ENCODE data around the gene LZTS2. TPM values are rescaled to one million over a fixed set of nuclear protein-coding genes. Genes with fewer than 3 reads are reported as not detected.

The LZTS2 gene
- polyA plus RNA-seq, 1 of the 3 experiments (the other 2 are of a cell fraction) = 50.6 TPM

DNA sequence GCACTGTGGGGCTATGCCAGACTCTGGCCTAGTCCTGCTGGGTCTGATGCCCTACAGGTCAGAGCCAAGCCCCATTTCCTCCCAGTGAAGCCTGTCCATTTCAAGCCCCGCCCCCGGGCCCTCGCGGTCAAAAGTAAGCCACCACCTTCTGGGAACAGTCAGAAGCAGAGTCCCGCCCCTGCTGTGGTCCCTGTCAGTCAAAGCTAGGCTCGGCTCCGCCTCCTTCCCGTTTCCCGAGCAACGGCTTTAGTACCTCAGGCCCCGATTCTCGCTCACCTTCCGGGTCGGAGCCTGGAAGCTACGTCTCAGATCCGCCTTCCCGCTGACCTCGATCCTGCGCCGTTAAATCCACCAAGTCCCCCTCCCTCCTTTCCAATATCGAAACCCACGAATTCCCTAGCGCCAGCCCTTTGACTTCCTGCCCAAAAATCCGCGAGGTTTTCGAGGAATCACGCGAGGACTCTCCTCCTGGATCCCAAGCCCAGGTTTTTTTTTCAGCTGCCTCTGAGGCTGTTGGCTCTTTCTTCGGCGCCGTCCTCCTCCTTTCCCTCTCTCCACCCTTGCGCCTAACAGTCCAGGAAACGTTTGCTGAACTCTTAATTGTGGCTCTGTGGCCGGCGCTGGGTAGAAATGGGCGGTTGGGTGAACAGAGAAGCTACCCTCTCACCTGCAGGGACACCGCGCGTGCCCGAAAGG, 43.2 kb downstream of the LZTS2 start:
- 8% methylated on average over 32 of the region's 40 CpGs for WGBS (ENCODE audit: low lambda C conversion rate)
- Histone ChIP-seq H3K79me2 (ENCODE audit: insufficient read depth) (peaks cover 6% of the 10 kb centered on the region; the same call in 1 of the 2 replicates), H3K27me3 (ENCODE audit: insufficient read depth) (no peaks in the 10 kb centered on the region)
- TF ChIP-seq FOXJ3 (CRISPR knock-in tag; IDR thresholded peaks at IDR 0.05) (no peak), MXI1 (IDR thresholded peaks at IDR 0.05; ENCODE audit: low read depth, low read length) (0 out of 2 replicates have a peak, but pooled peaks have one; percentile 52), RXRA (IDR thresholded peaks at IDR 0.05; ENCODE audit: borderline replicate concordance, low read depth) (no peak), EZH2phosphoT487 (IDR thresholded peaks at IDR 0.05; ENCODE audit: borderline replicate concordance, low read depth) (no peak), FOXM1 (IDR thresholded peaks at IDR 0.05; ENCODE audit: low read depth) (no peak), TCF12 (IDR thresholded peaks at IDR 0.05) (no peak), RCOR1 (IDR thresholded peaks at IDR 0.05; ENCODE audit: low read length) (no peak), GABPA (IDR thresholded peaks at IDR 0.05; ENCODE audit: low read depth) (peak; percentile 69), RFX5 (IDR thresholded peaks at IDR 0.05; ENCODE audit: low read length) (no peak), POLR2AphosphoS5 (IDR thresholded peaks at IDR 0.05; ENCODE audit: low read depth, low read length) (peak; percentile 93), YY1 (IDR thresholded peaks at IDR 0.05; ENCODE audit: low read depth) (0 out of 2 replicates have a peak, but pooled peaks have one; percentile 25), NFIC (IDR thresholded peaks at IDR 0.05; ENCODE audit: borderline replicate concordance) (no peak), GATA2 (CRISPR knock-in tag; IDR thresholded peaks at IDR 0.05) (no peak), SMC3 (IDR thresholded peaks at IDR 0.05; ENCODE audit: low read depth, low read length) (0 out of 2 replicates have a peak, but pooled peaks have one; percentile 3), EP300 (IDR thresholded peaks at IDR 0.05; ENCODE audit: borderline replicate concordance in 1 of 2, low read depth in 1 of 2, low read length in 1 of 2) (no peak)
- TF ChIP-seq, protein P1, sequence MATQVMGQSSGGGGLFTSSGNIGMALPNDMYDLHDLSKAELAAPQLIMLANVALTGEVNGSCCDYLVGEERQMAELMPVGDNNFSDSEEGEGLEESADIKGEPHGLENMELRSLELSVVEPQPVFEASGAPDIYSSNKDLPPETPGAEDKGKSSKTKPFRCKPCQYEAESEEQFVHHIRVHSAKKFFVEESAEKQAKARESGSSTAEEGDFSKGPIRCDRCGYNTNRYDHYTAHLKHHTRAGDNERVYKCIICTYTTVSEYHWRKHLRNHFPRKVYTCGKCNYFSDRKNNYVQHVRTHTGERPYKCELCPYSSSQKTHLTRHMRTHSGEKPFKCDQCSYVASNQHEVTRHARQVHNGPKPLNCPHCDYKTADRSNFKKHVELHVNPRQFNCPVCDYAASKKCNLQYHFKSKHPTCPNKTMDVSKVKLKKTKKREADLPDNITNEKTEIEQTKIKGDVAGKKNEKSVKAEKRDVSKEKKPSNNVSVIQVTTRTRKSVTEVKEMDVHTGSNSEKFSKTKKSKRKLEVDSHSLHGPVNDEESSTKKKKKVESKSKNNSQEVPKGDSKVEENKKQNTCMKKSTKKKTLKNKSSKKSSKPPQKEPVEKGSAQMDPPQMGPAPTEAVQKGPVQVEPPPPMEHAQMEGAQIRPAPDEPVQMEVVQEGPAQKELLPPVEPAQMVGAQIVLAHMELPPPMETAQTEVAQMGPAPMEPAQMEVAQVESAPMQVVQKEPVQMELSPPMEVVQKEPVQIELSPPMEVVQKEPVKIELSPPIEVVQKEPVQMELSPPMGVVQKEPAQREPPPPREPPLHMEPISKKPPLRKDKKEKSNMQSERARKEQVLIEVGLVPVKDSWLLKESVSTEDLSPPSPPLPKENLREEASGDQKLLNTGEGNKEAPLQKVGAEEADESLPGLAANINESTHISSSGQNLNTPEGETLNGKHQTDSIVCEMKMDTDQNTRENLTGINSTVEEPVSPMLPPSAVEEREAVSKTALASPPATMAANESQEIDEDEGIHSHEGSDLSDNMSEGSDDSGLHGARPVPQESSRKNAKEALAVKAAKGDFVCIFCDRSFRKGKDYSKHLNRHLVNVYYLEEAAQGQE (IDR thresholded peaks at IDR 0.05; ENCODE audit: low read depth, low read length) = no peak
- TF ChIP-seq, protein P2, sequence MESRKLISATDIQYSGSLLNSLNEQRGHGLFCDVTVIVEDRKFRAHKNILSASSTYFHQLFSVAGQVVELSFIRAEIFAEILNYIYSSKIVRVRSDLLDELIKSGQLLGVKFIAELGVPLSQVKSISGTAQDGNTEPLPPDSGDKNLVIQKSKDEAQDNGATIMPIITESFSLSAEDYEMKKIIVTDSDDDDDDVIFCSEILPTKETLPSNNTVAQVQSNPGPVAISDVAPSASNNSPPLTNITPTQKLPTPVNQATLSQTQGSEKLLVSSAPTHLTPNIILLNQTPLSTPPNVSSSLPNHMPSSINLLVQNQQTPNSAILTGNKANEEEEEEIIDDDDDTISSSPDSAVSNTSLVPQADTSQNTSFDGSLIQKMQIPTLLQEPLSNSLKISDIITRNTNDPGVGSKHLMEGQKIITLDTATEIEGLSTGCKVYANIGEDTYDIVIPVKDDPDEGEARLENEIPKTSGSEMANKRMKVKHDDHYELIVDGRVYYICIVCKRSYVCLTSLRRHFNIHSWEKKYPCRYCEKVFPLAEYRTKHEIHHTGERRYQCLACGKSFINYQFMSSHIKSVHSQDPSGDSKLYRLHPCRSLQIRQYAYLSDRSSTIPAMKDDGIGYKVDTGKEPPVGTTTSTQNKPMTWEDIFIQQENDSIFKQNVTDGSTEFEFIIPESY (IDR thresholded peaks at IDR 0.05; ENCODE audit: borderline replicate concordance, low read depth) = peak; percentile 97
- TF ChIP-seq, protein P3, sequence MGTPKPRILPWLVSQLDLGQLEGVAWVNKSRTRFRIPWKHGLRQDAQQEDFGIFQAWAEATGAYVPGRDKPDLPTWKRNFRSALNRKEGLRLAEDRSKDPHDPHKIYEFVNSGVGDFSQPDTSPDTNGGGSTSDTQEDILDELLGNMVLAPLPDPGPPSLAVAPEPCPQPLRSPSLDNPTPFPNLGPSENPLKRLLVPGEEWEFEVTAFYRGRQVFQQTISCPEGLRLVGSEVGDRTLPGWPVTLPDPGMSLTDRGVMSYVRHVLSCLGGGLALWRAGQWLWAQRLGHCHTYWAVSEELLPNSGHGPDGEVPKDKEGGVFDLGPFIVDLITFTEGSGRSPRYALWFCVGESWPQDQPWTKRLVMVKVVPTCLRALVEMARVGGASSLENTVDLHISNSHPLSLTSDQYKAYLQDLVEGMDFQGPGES (IDR thresholded peaks at IDR 0.05; ENCODE audit: low read depth, low read length) = no peak
- TF ChIP-seq, protein P4, sequence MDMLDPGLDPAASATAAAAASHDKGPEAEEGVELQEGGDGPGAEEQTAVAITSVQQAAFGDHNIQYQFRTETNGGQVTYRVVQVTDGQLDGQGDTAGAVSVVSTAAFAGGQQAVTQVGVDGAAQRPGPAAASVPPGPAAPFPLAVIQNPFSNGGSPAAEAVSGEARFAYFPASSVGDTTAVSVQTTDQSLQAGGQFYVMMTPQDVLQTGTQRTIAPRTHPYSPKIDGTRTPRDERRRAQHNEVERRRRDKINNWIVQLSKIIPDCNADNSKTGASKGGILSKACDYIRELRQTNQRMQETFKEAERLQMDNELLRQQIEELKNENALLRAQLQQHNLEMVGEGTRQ (IDR thresholded peaks at IDR 0.05; ENCODE audit: borderline replicate concordance, low read depth, low read length) = no peak
- TF ChIP-seq, protein P5, sequence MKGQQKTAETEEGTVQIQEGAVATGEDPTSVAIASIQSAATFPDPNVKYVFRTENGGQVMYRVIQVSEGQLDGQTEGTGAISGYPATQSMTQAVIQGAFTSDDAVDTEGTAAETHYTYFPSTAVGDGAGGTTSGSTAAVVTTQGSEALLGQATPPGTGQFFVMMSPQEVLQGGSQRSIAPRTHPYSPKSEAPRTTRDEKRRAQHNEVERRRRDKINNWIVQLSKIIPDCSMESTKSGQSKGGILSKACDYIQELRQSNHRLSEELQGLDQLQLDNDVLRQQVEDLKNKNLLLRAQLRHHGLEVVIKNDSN (IDR thresholded peaks at IDR 0.05; ENCODE audit: borderline replicate concordance, low read depth) = no peak
- TF ChIP-seq, protein P6, sequence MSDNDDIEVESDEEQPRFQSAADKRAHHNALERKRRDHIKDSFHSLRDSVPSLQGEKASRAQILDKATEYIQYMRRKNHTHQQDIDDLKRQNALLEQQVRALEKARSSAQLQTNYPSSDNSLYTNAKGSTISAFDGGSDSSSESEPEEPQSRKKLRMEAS (IDR thresholded peaks at IDR 0.05; ENCODE audit: low read depth) = peak; percentile 66; the same call in 1 of the 2 replicates

More for the DNA sequence above, 43.2 kb downstream of the LZTS2 start:
- Histone ChIP-seq H3K4me2 (peak overlapping the region; percentile 92), H4K20me1 (ENCODE audit: insufficient read depth) (no peaks in the 10 kb centered on the region), H3K4me3 (ENCODE audit: low read depth in 2 of 2, low read length in 1 of 2) (peak overlapping the region; percentile 53 to 68), H3K9ac (peak overlapping the region; percentile 87), H3K36me3 (replicated peaks in 1 of 2; ENCODE audit: control insufficient read depth in 1 of 2, insufficient read depth in 2 of 2, low read length in 1 of 2) (peaks cover 10 to 20% of the 10 kb centered on the region in 2 experiments), H2AFZ (ENCODE audit: low read depth) (peak overlapping the region; percentile 91), H3K4me1 (ENCODE audit: control insufficient read depth in 1 of 2, insufficient read depth in 2 of 2, low read depth in 1 of 2, low read length in 1 of 2) (peaks cover 10 to 18% of the 10 kb centered on the region in 2 experiments), H3K9me2 (no peaks in the 10 kb centered on the region), H3K9me3 (no peaks in the 10 kb centered on the region), H3K27ac (ENCODE audit: low read depth in 2 of 2, low read length in 1 of 2) (peak overlapping the region; percentile 91 to 97), H3F3A (replicated peaks; ENCODE audit: insufficient read depth) (peaks cover 45% of the 10 kb centered on the region)
- POLR2A ChIA-PET = interaction anchor here (0.5 to 2.1 kb wide), 17 partner anchors 9 to 773 kb away, joined by 3 to 16 read pairs (median 4); partner anchors contain the start of genes PDZD7 and SFXN3
- CTCF ChIA-PET = interaction anchor here (0.8 to 9.5 kb wide), 17 partner anchors 8 to 99 kb away, joined by 3 to 98 read pairs (median 9); partner anchors contain the start of genes KAZALD1, PDZD7 and SFXN3
- peak; percentile 91 for DNase-seq

Data from SK-N-SH (cell line).